Measurements from ENCODE around the gene MSMB.

GRCh38 chr10:46029461-46030030 is 16.5 kb downstream of the MSMB start:
- no peak for TF ChIP-seq MYNN (IDR thresholded peaks at IDR 0.05)
- TF ChIP-seq MYNN (CRISPR knock-in tag; IDR thresholded peaks at IDR 0.05), result no peak
- TF ChIP-seq EP300 (IDR thresholded peaks at IDR 0.05; ENCODE audit: low read length), result no peak
- no peak for TF ChIP-seq ZNF174 (CRISPR knock-in tag; IDR thresholded peaks at IDR 0.05)
- TF ChIP-seq MYC (IDR thresholded peaks at IDR 0.05; ENCODE audit: low read depth, low read length), result no peak
- TF ChIP-seq MYC (CRISPR knock-in tag; IDR thresholded peaks at IDR 0.05; ENCODE audit: borderline replicate concordance, low read depth), result no peak
- no peak for TF ChIP-seq TAF7 (tag; IDR thresholded peaks at IDR 0.05)
- no peak for TF ChIP-seq ELF4 (CRISPR knock-in tag; IDR thresholded peaks at IDR 0.05)
- TF ChIP-seq EZH2 (IDR thresholded peaks at IDR 0.05; ENCODE audit: borderline replicate concordance, low read depth, low read length), result no peak
- no peak for TF ChIP-seq PATZ1 (CRISPR knock-in tag; IDR thresholded peaks at IDR 0.05; ENCODE audit: borderline replicate concordance)
- no peak for TF ChIP-seq BDP1 (IDR thresholded peaks at IDR 0.05; ENCODE audit: insufficient read depth, insufficient read length)
- TF ChIP-seq ARID4B (CRISPR knock-in tag; IDR thresholded peaks at IDR 0.05), result no peak
